ENCODE results near the gene SNTG2. TPM values are rescaled to one million over a fixed set of nuclear protein-coding genes. Genes with fewer than 3 reads are reported as not detected.

Gene SNTG2
- total and polyA plus RNA-seq, 7 donors, result 0.26 to 1.7 (median 0.73) TPM; not detected in 2

- Histone ChIP-seq H3K36me3 (ENCODE audit: insufficient read depth in 1 of 2, low read depth in 1 of 2) (no peaks in the 10 kb centered on the region), H3K9me3 (no peaks in the 10 kb centered on the region), H3K4me3 (no peak overlapping the region), H3K4me1 (no peaks in the 10 kb centered on the region), H3K27me3 (ENCODE audit: insufficient read depth in 3 of 3, low read length in 2 of 3) (no peaks in the 10 kb centered on the region), H3K27ac (no peak overlapping the region)
- intact Hi-C loops (cut with DNase I), result no loop called here
- 59 to 63% (median 60%) methylated on average over 5 of the region's 5 CpGs for WGBS, 3 donors
- ATAC-seq, result no peak
- TF ChIP-seq, protein P1, sequence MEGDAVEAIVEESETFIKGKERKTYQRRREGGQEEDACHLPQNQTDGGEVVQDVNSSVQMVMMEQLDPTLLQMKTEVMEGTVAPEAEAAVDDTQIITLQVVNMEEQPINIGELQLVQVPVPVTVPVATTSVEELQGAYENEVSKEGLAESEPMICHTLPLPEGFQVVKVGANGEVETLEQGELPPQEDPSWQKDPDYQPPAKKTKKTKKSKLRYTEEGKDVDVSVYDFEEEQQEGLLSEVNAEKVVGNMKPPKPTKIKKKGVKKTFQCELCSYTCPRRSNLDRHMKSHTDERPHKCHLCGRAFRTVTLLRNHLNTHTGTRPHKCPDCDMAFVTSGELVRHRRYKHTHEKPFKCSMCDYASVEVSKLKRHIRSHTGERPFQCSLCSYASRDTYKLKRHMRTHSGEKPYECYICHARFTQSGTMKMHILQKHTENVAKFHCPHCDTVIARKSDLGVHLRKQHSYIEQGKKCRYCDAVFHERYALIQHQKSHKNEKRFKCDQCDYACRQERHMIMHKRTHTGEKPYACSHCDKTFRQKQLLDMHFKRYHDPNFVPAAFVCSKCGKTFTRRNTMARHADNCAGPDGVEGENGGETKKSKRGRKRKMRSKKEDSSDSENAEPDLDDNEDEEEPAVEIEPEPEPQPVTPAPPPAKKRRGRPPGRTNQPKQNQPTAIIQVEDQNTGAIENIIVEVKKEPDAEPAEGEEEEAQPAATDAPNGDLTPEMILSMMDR (IDR thresholded peaks at IDR 0.05), result no peak
- no peak for DNase-seq
Measured at GRCh38 chr2:1039549-1039948, 88.9 kb downstream of the SNTG2 start.

DNA sequence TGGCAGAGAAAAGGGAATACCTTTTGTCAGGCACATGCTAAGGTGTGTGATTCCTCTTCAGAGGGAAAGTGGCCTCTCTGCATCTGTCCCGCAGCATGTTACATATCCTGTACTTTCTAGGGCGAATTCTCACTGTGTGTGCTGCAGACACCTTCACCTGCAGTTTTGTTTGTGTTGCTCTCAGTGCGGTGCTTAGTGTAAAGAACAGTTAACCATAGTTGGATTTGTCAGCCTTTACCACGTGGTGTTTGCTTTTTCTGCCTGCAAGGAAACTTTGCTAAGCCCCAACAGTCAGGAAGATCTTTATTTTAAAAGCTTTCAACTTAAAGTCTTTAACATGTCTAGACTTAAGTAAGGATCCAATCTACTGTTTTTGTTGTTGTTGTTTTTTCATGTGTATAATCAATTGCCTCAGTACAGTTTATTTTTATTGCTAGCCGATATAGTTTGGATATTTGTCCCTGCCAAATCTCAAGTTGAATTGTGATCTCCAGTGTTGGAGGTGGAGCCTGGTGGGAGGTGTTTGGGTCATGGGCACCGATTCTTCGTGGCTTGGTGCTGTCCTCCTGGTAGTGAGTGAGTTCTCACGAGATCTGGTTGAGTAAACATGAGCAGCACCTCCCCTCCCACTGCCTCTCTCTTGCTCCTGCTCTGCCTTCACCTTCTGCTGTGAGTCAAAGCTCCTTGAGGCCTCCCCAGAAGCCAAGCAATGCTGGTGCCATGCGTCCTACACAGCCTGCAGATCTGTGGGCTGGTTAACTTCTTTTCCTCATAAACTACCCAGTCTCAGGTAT, 90.6 kb downstream of the SNTG2 start:
- Histone ChIP-seq H3K4me1 (no peaks in the 10 kb centered on the region), H3K27ac (no peak overlapping the region), H3K9me3 (no peaks in the 10 kb centered on the region), H3K36me3 (ENCODE audit: insufficient read depth in 1 of 2, low read depth in 1 of 2) (no peaks in the 10 kb centered on the region), H3K27me3 (ENCODE audit: insufficient read depth in 3 of 3, low read length in 2 of 3) (no peaks in the 10 kb centered on the region), H3K4me3 (no peak overlapping the region)
- ATAC-seq (no peak), DNase-seq (no peak)
- TF ChIP-seq, protein P1 (IDR thresholded peaks at IDR 0.05), result no peak
- 73 to 76% (median 74%) methylated on average over 9 of the region's 9 CpGs for WGBS, 3 donors
- intact Hi-C loops (cut with DNase I), result no loop called here

DNA sequence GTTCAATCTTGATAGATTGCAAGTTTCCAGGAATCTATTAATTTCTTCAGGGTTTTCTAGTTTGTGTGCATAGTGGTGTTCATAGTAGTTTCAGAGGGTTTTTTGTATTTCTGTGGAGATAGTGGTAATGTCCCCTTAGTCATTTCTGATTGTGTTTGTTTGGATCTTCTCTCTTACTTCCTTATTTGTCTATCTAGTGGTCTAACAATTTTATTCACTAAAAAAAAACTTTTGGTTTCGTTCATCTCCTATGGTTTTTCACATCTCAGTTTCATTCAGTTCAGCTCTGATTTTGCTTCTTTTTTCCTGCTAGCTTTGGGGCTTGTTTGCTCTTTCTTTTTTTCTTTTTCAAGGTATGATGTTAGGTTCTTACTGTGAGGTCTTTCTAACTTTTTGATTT, 94.5 kb downstream of the SNTG2 start:
- Histone ChIP-seq H3K27me3 (ENCODE audit: insufficient read depth in 3 of 3, low read length in 2 of 3) (peaks cover 0 to 3% (median 0%) of the 10 kb centered on the region in 3 donors), H3K27ac (no peak overlapping the region), H3K9me3 (no peaks in the 10 kb centered on the region), H3K4me1 (no peaks in the 10 kb centered on the region), H3K36me3 (ENCODE audit: insufficient read depth in 1 of 2, low read depth in 1 of 2) (no peaks in the 10 kb centered on the region), H3K4me3 (no peak overlapping the region)
- intact Hi-C loops (cut with DNase I), result no loop called here
- TF ChIP-seq, protein P1 (IDR thresholded peaks at IDR 0.05), result no peak
- 80 to 97% (median 81%) methylated on average over 1 of the region's 1 CpG for WGBS, 3 donors
- ATAC-seq (no peak), DNase-seq (no peak)

GRCh38 chr2:1046067-1046466, 95.4 kb downstream of the SNTG2 start:
- H3K36me3 ChIP-seq (ENCODE audit: insufficient read depth in 1 of 2, low read depth in 1 of 2), result no peaks in the 10 kb centered on the region
- intact Hi-C loops (cut with DNase I), result no loop called here
- DNase-seq (no peak), ATAC-seq (no peak)
- no peaks in the 10 kb centered on the region for H3K9me3 ChIP-seq
- H3K4me1 ChIP-seq, result no peaks in the 10 kb centered on the region
- WGBS, 3 donors, result 62 to 79% (median 69%) methylated on average over 4 of the region's 4 CpGs
- H3K4me3 ChIP-seq, result no peak overlapping the region
- TF ChIP-seq, protein P1 (IDR thresholded peaks at IDR 0.05), result no peak
- H3K27me3 ChIP-seq (ENCODE audit: insufficient read depth in 3 of 3, low read length in 2 of 3), result peaks cover 0 to 3% (median 0%) of the 10 kb centered on the region in 3 donors
- H3K27ac ChIP-seq, result no peak overlapping the region
